SU-DHL-6 (cell line): ENCODE measurements around the gene SPNS1.
"Not testable (repeated sequence)": the region's sequence is repeated elsewhere in the genome, so short reads cannot be mapped to it uniquely, and the experiment has no call there.

Experiments
- H2AFZ ChIP-seq: fragments of 200-600 bp; sonication (generic); 2 replicates; pipeline ENCODE4 v1.6.1; 2014; ENCODE audit warnings: low read depth, mild to moderate bottlenecking, moderate library complexity, mixed read lengths, antibody characterized with exemption, low read length; ENCODE audit not compliant: severe bottlenecking
- H3F3A ChIP-seq: fragments of 200-600 bp; shearing (Covaris generic); 2 replicates; pipeline ENCODE4 v1.6.0; 2016; ENCODE audit warnings: antibody characterized with exemption, mild to moderate bottlenecking; ENCODE audit not compliant: insufficient read depth
- H3K27ac ChIP-seq: fragments of 200-600 bp; sonication (generic); 2 replicates; pipeline ENCODE4 v1.5.1; 2016; ENCODE audit warnings: low read depth, mild to moderate bottlenecking, low read length, moderate library complexity, mixed read lengths
- H3K27me3 ChIP-seq: fragments of 200-600 bp; sonication (generic), shearing (Covaris generic); 2 replicates; pipeline ENCODE4 v1.6.0; 2014; ENCODE audit warnings: mild to moderate bottlenecking, low read length
- H3K36me3 ChIP-seq: fragments of 200-600 bp; sonication (generic); 2 replicates; pipeline ENCODE4 v1.6.1; 2014; ENCODE audit warnings: mild to moderate bottlenecking, low read length, mixed read lengths
- H3K4me2 ChIP-seq: fragments of 300-600, 200-600 bp; shearing (Covaris generic), sonication (generic); 2 replicates; pipeline ENCODE4 v1.6.0; 2014; ENCODE audit warnings: low read length, low read depth, mild to moderate bottlenecking; ENCODE audit not compliant: poor library complexity, severe bottlenecking
- H3K4me3 ChIP-seq: fragments of 200-600 bp; sonication (generic); 2 replicates; pipeline ENCODE4 v1.5.1; 2014; ENCODE audit warnings: antibody characterized with exemption, low read length, mild to moderate bottlenecking, mixed read lengths; ENCODE audit not compliant: insufficient read depth, poor library complexity, severe bottlenecking
- H3K79me2 ChIP-seq: fragments of 200-600 bp; sonication (generic); 2 replicates; pipeline ENCODE4 v1.6.1; 2014; ENCODE audit warnings: mild to moderate bottlenecking, low read length, moderate library complexity; ENCODE audit not compliant: insufficient read depth
- H3K9ac ChIP-seq: fragments of 200-600 bp; sonication (generic); 2 replicates; pipeline ENCODE4 v1.7.0; 2014; ENCODE audit warnings: mild to moderate bottlenecking, low read length
- H3K9me2 ChIP-seq: fragments of 200-600 bp; sonication (generic); replicated peaks from 2 replicates; pipeline ENCODE4 v1.6.1; 2014; ENCODE audit warnings: low read length; ENCODE audit not compliant: insufficient read depth
- H3K9me3 ChIP-seq: fragments of 200-600 bp; sonication (generic); 2 replicates; pipeline ENCODE4 v1.6.1; 2014; ENCODE audit warnings: low read length, mixed read lengths; ENCODE audit not compliant: insufficient read depth
- H4K20me1 ChIP-seq: fragments of 200-600 bp; sonication (generic); 2 replicates; pipeline ENCODE4 v1.6.1; 2014; ENCODE audit warnings: low read depth, mild to moderate bottlenecking, antibody characterized with exemption, low read length, moderate library complexity, mixed read lengths
- CTCF ChIP-seq: fragments of 200-600 bp; sonication (generic); IDR thresholded peaks from one replicate; pipeline ENCODE4 v1.5.1; 2017; ENCODE audit warnings: antibody characterized with exemption, mild to moderate bottlenecking, low read length, moderate library complexity; ENCODE audit not compliant: insufficient read depth, poor library complexity, severe bottlenecking
- EZH2phosphoT487 ChIP-seq: fragments of 200-600 bp; sonication (generic), shearing (Covaris generic); conservative IDR thresholded peaks from 2 replicates; pipeline ENCODE4 v1.6.1; 2018; ENCODE audit warnings: mild to moderate bottlenecking, antibody characterized with exemption, low read length, moderate library complexity, mixed read lengths

Gene SPNS1

DNA sequence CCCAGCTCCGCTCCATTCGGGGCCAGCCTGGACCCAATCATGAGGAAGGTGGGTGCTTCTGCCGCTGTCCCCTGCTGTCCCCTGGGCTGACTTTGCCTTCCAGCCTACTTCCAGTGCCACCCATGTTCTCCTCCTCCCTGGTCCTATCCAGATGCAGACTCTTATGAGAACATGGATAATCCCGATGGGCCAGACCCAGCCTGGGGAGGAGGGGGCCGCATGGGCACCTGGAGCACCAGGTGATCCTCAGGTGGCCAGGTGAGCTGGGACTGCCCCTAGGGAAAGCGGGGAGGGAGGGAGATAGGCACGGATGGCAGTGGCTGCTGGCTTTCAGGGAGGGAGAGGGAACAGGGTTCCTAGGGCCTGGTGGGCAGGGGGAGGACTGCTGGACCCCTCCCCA, 35.9 kb upstream of the SPNS1 start:
- peaks cover 8% of the 10 kb centered on the region; the same call in 1 of the 2 replicates for H3F3A ChIP-seq
- TF ChIP-seq EZH2phosphoT487 (no peak), CTCF (no peak)
- H3K9me2 ChIP-seq = no peaks in the 10 kb centered on the region
- H3K4me2 ChIP-seq = no peak overlapping the region
- H3K27me3 ChIP-seq = no peaks in the 10 kb centered on the region
- H3K27ac ChIP-seq = no peak overlapping the region
- no peak overlapping the region for H3K4me3 ChIP-seq
- H3K79me2 ChIP-seq = no peaks in the 10 kb centered on the region
- peaks cover 5% of the 10 kb centered on the region; the same call in 1 of the 2 replicates for H3K36me3 ChIP-seq
- H3K9ac ChIP-seq = no peak overlapping the region
- no peaks in the 10 kb centered on the region for H3K9me3 ChIP-seq
- H2AFZ ChIP-seq = no peak overlapping the region
- no peaks in the 10 kb centered on the region for H4K20me1 ChIP-seq

DNA sequence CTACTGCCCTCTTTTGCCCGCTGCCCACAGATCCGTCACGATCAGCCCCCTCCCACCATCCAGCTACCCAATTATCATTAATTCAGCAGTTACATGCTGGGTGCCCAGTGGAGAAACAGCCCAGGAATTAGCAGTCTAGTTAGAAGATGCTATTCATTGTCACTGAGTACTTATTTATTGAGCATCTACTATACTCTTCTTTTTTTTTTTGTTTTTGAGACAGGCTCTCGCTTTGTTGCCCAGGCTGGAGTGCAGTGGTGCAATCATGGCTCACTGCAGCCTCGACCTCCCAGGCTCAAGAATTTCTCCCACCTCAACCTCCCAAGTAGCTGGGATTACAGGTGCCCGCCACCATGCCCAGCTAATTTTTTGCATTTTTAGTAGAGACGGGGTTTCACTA, 34.8 kb upstream of the SPNS1 start:
- not testable (repeated sequence) for H3K27me3 ChIP-seq, H2AFZ ChIP-seq, H3K4me3 ChIP-seq, H4K20me1 ChIP-seq, H3K27ac ChIP-seq, H3K9me2 ChIP-seq, H3K9ac ChIP-seq, H3F3A ChIP-seq, H3K9me3 ChIP-seq, H3K79me2 ChIP-seq, H3K4me2 ChIP-seq, H3K36me3 ChIP-seq

- no peaks in the 10 kb centered on the region for H3K9me2 ChIP-seq
- no peaks in the 10 kb centered on the region for H3K79me2 ChIP-seq
- H3K9me3 ChIP-seq = no peaks in the 10 kb centered on the region
- H3K27me3 ChIP-seq = no peaks in the 10 kb centered on the region
- no peaks in the 10 kb centered on the region for H3K36me3 ChIP-seq
- no peak overlapping the region for H3K9ac ChIP-seq
- no peak overlapping the region for H3K4me2 ChIP-seq
- H3K27ac ChIP-seq = no peak overlapping the region
- TF ChIP-seq CTCF (no peak), EZH2phosphoT487 (no peak)
- no peak overlapping the region for H2AFZ ChIP-seq
- H3F3A ChIP-seq = peaks cover 13% of the 10 kb centered on the region
- no peaks in the 10 kb centered on the region for H4K20me1 ChIP-seq
- no peak overlapping the region for H3K4me3 ChIP-seq
Observed at GRCh38 chr16:28943281-28943680, 31.3 kb upstream of the SPNS1 start.

DNA sequence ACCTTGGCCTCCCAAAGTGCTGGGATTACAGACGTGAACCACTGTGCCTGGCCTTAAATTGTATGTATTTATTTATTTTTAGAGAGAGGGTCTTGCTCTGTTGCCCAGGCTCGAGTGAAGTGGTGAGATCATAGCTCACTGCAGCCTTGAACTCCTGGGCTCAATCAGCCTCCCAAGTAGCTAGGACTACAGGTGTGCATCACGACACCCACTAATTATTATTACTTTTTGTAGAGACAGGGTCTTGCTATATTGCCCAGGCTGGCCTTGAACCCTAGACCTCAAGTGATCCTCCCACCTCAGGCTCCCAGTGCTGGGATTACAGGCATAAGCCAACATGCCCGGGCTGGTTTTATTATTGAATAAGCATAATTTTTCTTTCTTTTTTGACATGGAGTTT, 27.9 kb upstream of the SPNS1 start:
- Histone ChIP-seq H3F3A (peaks cover 10% of the 10 kb centered on the region), H3K27me3 (no peaks in the 10 kb centered on the region), H3K4me2 (no peak overlapping the region), H3K79me2 (peaks cover 8% of the 10 kb centered on the region), H4K20me1 (no peaks in the 10 kb centered on the region), H3K9ac (no peak overlapping the region), H3K27ac (no peak overlapping the region), H3K9me2 (no peaks in the 10 kb centered on the region), H2AFZ (no peak overlapping the region), H3K4me3 (no peak overlapping the region), H3K36me3 (no peaks in the 10 kb centered on the region), H3K9me3 (no peaks in the 10 kb centered on the region)
- TF ChIP-seq EZH2phosphoT487 (no peak), CTCF (no peak)
